Neuronal stem cell (in vitro differentiated cells): ENCODE results near the gene NDUFS4.

ENCODE experiments used
- DNase-seq: peaks from one replicate; pipeline ENCODE4 v3.0.0-alpha.2; 2013; ENCODE audit warnings: low spot score
- H2AFZ ChIP-seq: one replicate; pipeline ENCODE4 v1.6.1; 2013; ENCODE audit warnings: mild to moderate bottlenecking, low read length, inconsistent platforms
- H2AK5ac ChIP-seq: 2 replicates; pipeline ENCODE4 v1.6.1; 2013; ENCODE audit warnings: low read depth, mild to moderate bottlenecking, inconsistent platforms, low read length, moderate library complexity, mixed read lengths
- H2BK120ac ChIP-seq: 2 replicates; pipeline ENCODE4 v1.6.1; 2013; ENCODE audit warnings: low read depth, mild to moderate bottlenecking, inconsistent platforms, low read length, moderate library complexity, mixed read lengths
- H2BK12ac ChIP-seq: one replicate; pipeline ENCODE4 v1.6.1; 2013; ENCODE audit warnings: low read length, inconsistent platforms
- H2BK15ac ChIP-seq: 2 replicates; pipeline ENCODE4 v1.6.1; 2013; ENCODE audit warnings: mild to moderate bottlenecking, low read length, inconsistent platforms, mixed read lengths
- H2BK5ac ChIP-seq: one replicate; pipeline ENCODE4 v1.6.1; 2013; ENCODE audit warnings: inconsistent platforms, mild to moderate bottlenecking, low read length, moderate library complexity
- H3K14ac ChIP-seq: one replicate; pipeline ENCODE4 v1.6.1; 2013; ENCODE audit warnings: low read length, inconsistent platforms
- H3K18ac ChIP-seq: 2 replicates; pipeline ENCODE4 v1.6.1; 2013; ENCODE audit warnings: low read length, inconsistent platforms
- H3K23ac ChIP-seq: 2 replicates; pipeline ENCODE4 v1.6.1; 2013; ENCODE audit warnings: low read depth, mild to moderate bottlenecking, mixed read lengths, low read length, inconsistent platforms; ENCODE audit not compliant: poor library complexity
- H3K27ac ChIP-seq: replicated peaks from 3 replicates; pipeline ENCODE4 v1.5.1; 2013; ENCODE audit warnings: low read length, inconsistent platforms
- H3K27me3 ChIP-seq, 3 experiments: 2 replicates each; pipeline ENCODE4 v1.6.1; 2013; ENCODE audit warnings: low read length in 3 of 3, mild to moderate bottlenecking in 2 of 3, inconsistent platforms in 1 of 3, low read depth in 1 of 3, mixed read lengths in 1 of 3, moderate library complexity in 1 of 3; ENCODE audit not compliant: control insufficient read depth in 3 of 3, insufficient read depth in 3 of 3
- H3K36me3 ChIP-seq, 2 donors: replicated peaks in 1 of 2; 2 replicates each; pipeline ENCODE4 v1.6.1; 2013; ENCODE audit warnings: low read length in 2 of 2; ENCODE audit not compliant: control insufficient read depth in 2 of 2, insufficient read depth in 2 of 2
- H3K4ac ChIP-seq: 2 replicates; pipeline ENCODE4 v1.6.1; 2013; ENCODE audit warnings: inconsistent platforms, mild to moderate bottlenecking, low read length, moderate library complexity
- H3K4me1 ChIP-seq, 2 donors: 1 replicate in 1 of 2; 2 replicates in 1 of 2; pipeline ENCODE4 v1.6.1; 2013; ENCODE audit warnings: low read length in 2 of 2, low read depth in 1 of 2; ENCODE audit not compliant: control insufficient read depth in 2 of 2, insufficient read depth in 1 of 2
- H3K4me2 ChIP-seq: one replicate; pipeline ENCODE4 v1.6.1; 2013; ENCODE audit warnings: mild to moderate bottlenecking, low read length, inconsistent platforms; ENCODE audit not compliant: insufficient read depth, poor library complexity, severe bottlenecking
- H3K4me3 ChIP-seq, 2 donors: 2 replicates each; pipeline ENCODE4 v1.5.1; 2013; ENCODE audit warnings: low read length in 2 of 2, mild to moderate bottlenecking in 2 of 2, inconsistent platforms in 1 of 2, moderate library complexity in 1 of 2
- H3K79me1 ChIP-seq: one replicate; pipeline ENCODE4 v1.6.1; 2013; ENCODE audit warnings: low read depth, mild to moderate bottlenecking, inconsistent platforms, low read length, moderate library complexity
- H3K9ac ChIP-seq: one replicate; pipeline ENCODE4 v1.6.1; 2013; ENCODE audit warnings: mild to moderate bottlenecking, low read depth, low read length, inconsistent platforms; ENCODE audit not compliant: poor library complexity
- H3K9me3 ChIP-seq, 2 donors: replicated peaks in 1 of 2; 2 replicates each; pipeline versions ENCODE3 to v1.6.1; 2013; ENCODE audit warnings: low read length in 2 of 2, mild to moderate bottlenecking in 2 of 2, inconsistent platforms in 1 of 2, low read depth in 1 of 2, mixed read lengths in 1 of 2, moderate library complexity in 1 of 2; ENCODE audit not compliant: control insufficient read depth in 2 of 2, insufficient read depth in 1 of 2
- H4K8ac ChIP-seq: one replicate; pipeline ENCODE4 v1.6.1; 2013; ENCODE audit warnings: low read depth, mild to moderate bottlenecking, inconsistent platforms, low read length, moderate library complexity
- H4K91ac ChIP-seq: one replicate; pipeline ENCODE4 v1.6.1; 2013; ENCODE audit warnings: low read length, low read depth, mild to moderate bottlenecking, inconsistent platforms; ENCODE audit not compliant: poor library complexity
- WGBS, 2 donors: extraction: QIAGEN DNeasy Blood & Tissue Kit; methylation state at CpG; one replicate each; pipeline ENCODE4 v1.1.7; 2013; ENCODE audit warnings: missing lambda C conversion rate in 2 of 2, mixed read lengths in 1 of 2; ENCODE audit not compliant: insufficient read length in 2 of 2, insufficient replicate concordance in 1 of 2; ENCODE audit errors: extremely low coverage in 2 of 2; 5-methylcytosine and 5-hydroxymethylcytosine counted together

The NDUFS4 gene

GRCh38 chr5:53677632-53678031 is 117.2 kb downstream of the NDUFS4 start:
- H3K4ac ChIP-seq = no peak overlapping the region
- DNase-seq = no peak

GRCh38 chr5:53678981-53679660 is 118.7 kb downstream of the NDUFS4 start:
- Histone ChIP-seq H2AK5ac (no peak overlapping the region), H2BK15ac (no peak overlapping the region), H2AFZ (no peak overlapping the region), H2BK5ac (no peak overlapping the region), H3K4me2 (no peak overlapping the region), H4K91ac (no peak overlapping the region), H3K9ac (no peak overlapping the region), H3K27me3 (no peaks in the 10 kb centered on the region), H3K4me3 (no peak overlapping the region), H3K9me3 (no peaks in the 10 kb centered on the region), H3K79me1 (no peaks in the 10 kb centered on the region), H3K4ac (no peak overlapping the region), H2BK120ac (no peak overlapping the region), H3K14ac (no peak overlapping the region), H3K36me3 (peaks cover 0 to 8% of the 10 kb centered on the region in 2 donors), H3K4me1 (no peaks in the 10 kb centered on the region), H2BK12ac (no peak overlapping the region), H3K23ac (no peak overlapping the region), H4K8ac (no peak overlapping the region), H3K18ac (no peak overlapping the region), H3K27ac (no peak overlapping the region)
- DNase-seq = no peak
- WGBS, 2 donors = no CpG with 5 or more reads among the region's 3 CpGs

More at GRCh38 chr5:53677632-53678031, 117.2 kb downstream of the NDUFS4 start:
- H3K9me3 ChIP-seq = no peaks in the 10 kb centered on the region
- no peak overlapping the region for H2AK5ac ChIP-seq
- H3K27ac ChIP-seq = no peak overlapping the region
- H2BK120ac ChIP-seq = no peak overlapping the region
- H3K23ac ChIP-seq = no peak overlapping the region
- no peak overlapping the region for H3K18ac ChIP-seq
- H2BK15ac ChIP-seq = no peak overlapping the region
- peaks cover 0 to 3% of the 10 kb centered on the region in 2 donors for H3K36me3 ChIP-seq
- no peak overlapping the region for H3K9ac ChIP-seq
- H4K8ac ChIP-seq = no peak overlapping the region
- H3K4me3 ChIP-seq = no peak overlapping the region
- no peak overlapping the region for H2AFZ ChIP-seq
- no peak overlapping the region for H3K4me2 ChIP-seq
- WGBS, 2 donors = no CpG with 5 or more reads among the region's 3 CpGs
- no peak overlapping the region for H2BK5ac ChIP-seq
- H3K79me1 ChIP-seq = no peaks in the 10 kb centered on the region
- no peaks in the 10 kb centered on the region for H3K4me1 ChIP-seq
- no peak overlapping the region for H2BK12ac ChIP-seq
- H3K14ac ChIP-seq = no peak overlapping the region
- H3K27me3 ChIP-seq = no peaks in the 10 kb centered on the region
- H4K91ac ChIP-seq = no peak overlapping the region

- Histone ChIP-seq H3K27me3 (no peaks in the 10 kb centered on the region), H3K4me3 (no peak overlapping the region), H2AFZ (no peak overlapping the region), H3K79me1 (no peaks in the 10 kb centered on the region), H2AK5ac (no peak overlapping the region), H3K36me3 (peaks cover 0 to 15% of the 10 kb centered on the region in 2 donors), H3K9me3 (no peaks in the 10 kb centered on the region), H3K9ac (no peak overlapping the region), H3K18ac (no peak overlapping the region), H2BK120ac (no peak overlapping the region), H3K23ac (no peak overlapping the region), H4K91ac (no peak overlapping the region), H3K4me1 (no peaks in the 10 kb centered on the region), H4K8ac (no peak overlapping the region), H2BK5ac (no peak overlapping the region), H2BK15ac (no peak overlapping the region), H3K14ac (no peak overlapping the region), H2BK12ac (no peak overlapping the region), H3K4me2 (no peak overlapping the region), H3K27ac (no peak overlapping the region), H3K4ac (no peak overlapping the region)
- DNase-seq = no peak
- WGBS, 2 donors = no CpG with 5 or more reads among the region's 1 CpG
Measured at GRCh38 chr5:53681079-53681478, 120.6 kb downstream of the NDUFS4 start.

- Histone ChIP-seq H3K14ac (no peak overlapping the region), H2AFZ (no peak overlapping the region), H3K9ac (no peak overlapping the region), H3K27ac (no peak overlapping the region), H2AK5ac (no peak overlapping the region), H4K91ac (no peak overlapping the region), H2BK12ac (no peak overlapping the region), H3K27me3 (no peaks in the 10 kb centered on the region), H4K8ac (no peak overlapping the region), H2BK120ac (no peak overlapping the region), H3K4me2 (no peak overlapping the region), H3K23ac (no peak overlapping the region), H3K4ac (no peak overlapping the region), H3K4me1 (no peaks in the 10 kb centered on the region), H2BK15ac (no peak overlapping the region), H3K4me3 (no peak overlapping the region), H3K36me3 (no peaks in the 10 kb centered on the region), H3K9me3 (peaks cover 8% of the 10 kb centered on the region in 2 donors), H3K79me1 (no peaks in the 10 kb centered on the region), H2BK5ac (no peak overlapping the region), H3K18ac (no peak overlapping the region)
- DNase-seq = no peak
Measured at GRCh38 chr5:53691014-53691413, 130.6 kb downstream of the NDUFS4 start.
